BE2C (cell line): ENCODE results near the gene CLDN1.
"Not testable (repeated sequence)": the region's sequence is repeated elsewhere in the genome, so short reads cannot be mapped to it uniquely, and the experiment has no call there.

ENCODE experiments used
- DNase-seq: peaks from one replicate; pipeline ENCODE4 v3.0.0-alpha.2; 2020
- H3K27me3 ChIP-seq: fragments of 250-450 bp; sonication (Bioruptor Pico); 2 replicates; pipeline ENCODE4 v1.5.1; 2020; ENCODE audit warnings: mild to moderate bottlenecking
- H3K36me3 ChIP-seq: fragments of 250-450 bp; sonication (Bioruptor Pico); 2 replicates; pipeline ENCODE4 v1.5.1; 2020; ENCODE audit warnings: mild to moderate bottlenecking
- H3K4me1 ChIP-seq: fragments of 250-450 bp; sonication (Bioruptor Pico); 2 replicates; pipeline ENCODE4 v1.5.1; 2020
- H3K4me3 ChIP-seq: 2 replicates; pipeline ENCODE4 v1.5.1; 2011; ENCODE audit warnings: low read depth, low read length
- H3K9me3 ChIP-seq: fragments of 250-450 bp; sonication (Bioruptor Pico); 2 replicates; pipeline ENCODE4 v1.5.1; 2020
- CTCF ChIP-seq: IDR thresholded peaks from 2 replicates; pipeline ENCODE4 v1.5.1; 2012; ENCODE audit warnings: mild to moderate bottlenecking, low read depth, low read length

The CLDN1 gene

GRCh38 chr3:190288836-190289235 lies 33.4 kb downstream of the CLDN1 start:
- no peak for DNase-seq
- Histone ChIP-seq H3K9me3 (no peaks in the 10 kb centered on the region), H3K4me1 (no peaks in the 10 kb centered on the region), H3K27me3 (no peaks in the 10 kb centered on the region), H3K36me3 (no peaks in the 10 kb centered on the region), H3K4me3 (no peak overlapping the region)
- no peak for TF ChIP-seq CTCF

GRCh38 chr3:190286014-190286413 lies 36.2 kb downstream of the CLDN1 start:
- Histone ChIP-seq H3K9me3 (no peaks in the 10 kb centered on the region; the same call in 1 of the 2 replicates), H3K36me3 (no peaks in the 10 kb centered on the region), H3K27me3 (no peaks in the 10 kb centered on the region), H3K4me1 (no peaks in the 10 kb centered on the region), H3K4me3 (no peak overlapping the region)
- no peak for TF ChIP-seq CTCF
- no peak for DNase-seq

GRCh38 chr3:190281308-190282051 lies 40.8 kb downstream of the CLDN1 start:
- Histone ChIP-seq H3K36me3 (no peaks in the 10 kb centered on the region), H3K27me3 (no peaks in the 10 kb centered on the region), H3K9me3 (no peaks in the 10 kb centered on the region; the same call in 1 of the 2 replicates), H3K4me1 (no peaks in the 10 kb centered on the region), H3K4me3 (no peak overlapping the region)
- no peak for DNase-seq
- no peak for TF ChIP-seq CTCF

GRCh38 chr3:190279690-190280089 lies 42.6 kb downstream of the CLDN1 start:
- TF ChIP-seq CTCF: no peak
- no peak for DNase-seq
- no peak overlapping the region for H3K4me3 ChIP-seq
- no peaks in the 10 kb centered on the region for H3K27me3 ChIP-seq
- H3K4me1 ChIP-seq: no peaks in the 10 kb centered on the region
- no peaks in the 10 kb centered on the region; the same call in 1 of the 2 replicates for H3K9me3 ChIP-seq
- H3K36me3 ChIP-seq: no peaks in the 10 kb centered on the region

- H3K36me3 ChIP-seq: no peaks in the 10 kb centered on the region
- H3K9me3 ChIP-seq: no peaks in the 10 kb centered on the region
- H3K4me1 ChIP-seq: no peaks in the 10 kb centered on the region
- TF ChIP-seq CTCF: no peak
- DNase-seq: no peak
- H3K4me3 ChIP-seq: no peak overlapping the region
- no peaks in the 10 kb centered on the region for H3K27me3 ChIP-seq
These were observed 49.5 kb downstream of the CLDN1 start for GRCh38 chr3:190272747-190273146.

GRCh38 chr3:190269101-190269500 lies 53.1 kb downstream of the CLDN1 start:
- Histone ChIP-seq H3K4me1 (no peaks in the 10 kb centered on the region), H3K4me3 (no peak overlapping the region), H3K9me3 (no peaks in the 10 kb centered on the region), H3K36me3 (no peaks in the 10 kb centered on the region), H3K27me3 (no peaks in the 10 kb centered on the region)
- no peak for DNase-seq
- no peak for TF ChIP-seq CTCF

GRCh38 chr3:190267464-190267863 lies 54.8 kb downstream of the CLDN1 start:
- not testable (repeated sequence) for H3K9me3 ChIP-seq, H3K27me3 ChIP-seq, DNase-seq, H3K4me1 ChIP-seq, H3K4me3 ChIP-seq, H3K36me3 ChIP-seq
